ENCODE data around the gene TSEN15.

GRCh38 chr1:184014271-184014670, 37.3 kb upstream of the TSEN15 start:
- TF ChIP-seq CTCF (IDR thresholded peaks at IDR 0.05 in 2 of 3, conservative IDR thresholded peaks at IDR 0.05 in 1 of 3; ENCODE audit: control insufficient read depth in 2 of 3, extremely low read depth in 1 of 3, insufficient read depth in 1 of 3, low read depth in 3 of 3, low read length in 3 of 3) (no peak), HSF1 (IDR thresholded peaks at IDR 0.05; ENCODE audit: low read depth, low read length) (no peak), POLR2AphosphoS5 (IDR thresholded peaks at IDR 0.05; ENCODE audit: low read length) (no peak), SIN3A (IDR thresholded peaks at IDR 0.05; ENCODE audit: low read depth, low read length) (no peak), ZBED1 (IDR thresholded peaks at IDR 0.05; ENCODE audit: borderline replicate concordance) (no peak), ELK1 (IDR thresholded peaks at IDR 0.05; ENCODE audit: low read depth, low read length) (no peak), JUND (IDR thresholded peaks at IDR 0.05; ENCODE audit: low read depth, low read length) (no peak)
